Naive thymus-derived CD8-positive, alpha-beta T cell (primary cell): ENCODE measurements around the gene CBY2. TPM values are rescaled to one million over a fixed set of nuclear protein-coding genes. Genes with fewer than 3 reads are reported as not detected.
"Not testable (repeated sequence)": the region's sequence is repeated elsewhere in the genome, so short reads cannot be mapped to it uniquely, and the experiment has no call there.

Experiments
- ATAC-seq, 2 donors: fragments of 150-1000 bp; cut with Tn5 transposase in 1 of 2; sonication (Bioruptor Pico), chemical (Tn5 transposase) in 1 of 2; 1 replicate in 1 of 2; 2 replicates in 1 of 2; pipeline ENCODE4 v1.10.0; 2021; ENCODE audit warnings: mild to moderate bottlenecking in 2 of 2, moderate library complexity in 2 of 2
- POLR2A ChIA-PET: fragments of 350-600 bp; sonication (Branson Sonifier 250); formaldehyde crosslinking; loops from one replicate; lab custom pipeline; 2021; ENCODE audit warnings: antibody characterized with exemption; lab: Charles Lee
- DNase-seq, 10 donors: peaks; one replicate each; pipeline versions ENCODE4 v3.0.0 to v3.0.0-alpha.2; 2020 to 2022
- H3K27ac Mint-ChIP-seq, 10 donors: one replicate each; pipeline ENCODE4 v1.8.0; 2020 to 2022; ENCODE audit warnings: mild to moderate bottlenecking in 10 of 10, mixed read lengths in 10 of 10, moderate library complexity in 4 of 10, inconsistent platforms in 1 of 10
- H3K27me3 Mint-ChIP-seq, 5 donors: one replicate each; pipeline ENCODE4 v1.8.0; 2021 to 2022; ENCODE audit warnings: mixed read lengths in 5 of 5
- H3K36me3 Mint-ChIP-seq, 3 donors: one replicate each; pipeline ENCODE4 v1.8.0; 2020 to 2022; ENCODE audit warnings: mixed read lengths in 3 of 3, mild to moderate bottlenecking in 2 of 3, inconsistent platforms in 1 of 3
- H3K4me1 Mint-ChIP-seq, 4 donors: one replicate each; pipeline ENCODE4 v1.8.0; 2021 to 2022; ENCODE audit warnings: mixed read lengths in 4 of 4
- H3K4me3 Mint-ChIP-seq, 10 donors: one replicate each; pipeline ENCODE4 v1.8.0; 2020 to 2022; ENCODE audit warnings: mild to moderate bottlenecking in 10 of 10, mixed read lengths in 10 of 10, moderate library complexity in 6 of 10, inconsistent platforms in 1 of 10
- H3K9me3 Mint-ChIP-seq, 9 donors: one replicate each; pipeline ENCODE4 v1.8.0; 2020 to 2022; ENCODE audit warnings: mixed read lengths in 9 of 9, mild to moderate bottlenecking in 3 of 9, inconsistent platforms in 1 of 9, moderate library complexity in 1 of 9
- polyA plus RNA-seq, 3 donors: library from polyadenylated mRNA; unstranded; fragments of 300-500 nt; fragmentation: Illumina TruSeq; gene quantifications; one replicate each; pipeline ENCODE4 v1.2.3, GENCODE V29; 2021
- total RNA-seq, 8 experiments: library from RNA in 2 of 8; stranded (reverse) in 2 of 8; gene quantifications; one replicate each; pipeline ENCODE4 v1.2.3 and lab custom pipeline; 2021 to 2026

The CBY2 gene
- total and polyA plus RNA-seq, 5 experiments from 2014 or later = not detected

GRCh38 chr13:45757589-45757988 is 55.5 kb downstream of the CBY2 start:
- H3K4me1 Mint-ChIP-seq, POLR2A ChIA-PET, ATAC-seq, H3K27me3 Mint-ChIP-seq, DNase-seq, H3K4me3 Mint-ChIP-seq, H3K27ac Mint-ChIP-seq: not testable (repeated sequence)
- Mint-ChIP-seq H3K36me3 (peaks cover 0 to 14% (median 9%) of the 10 kb centered on the region in 3 donors), H3K9me3 (peaks cover 3 to 23% (median 14%) of the 10 kb centered on the region in 9 donors)

GRCh38 chr13:45763419-45763818 is 61.3 kb downstream of the CBY2 start:
- Mint-ChIP-seq H3K27me3 (peaks cover 1 to 13% (median 6%) of the 10 kb centered on the region in 5 donors), H3K4me3 (no peak overlapping the region), H3K9me3 (peaks cover 0 to 6% (median 3%) of the 10 kb centered on the region in 9 donors), H3K4me1 (peaks cover 1 to 6% (median 2%) of the 10 kb centered on the region in 4 donors), H3K36me3 (no peaks in the 10 kb centered on the region), H3K27ac (no peak overlapping the region)
- no peak for ATAC-seq
- DNase-seq = no peak
- POLR2A ChIA-PET = no interaction called here

Other genes starting within 250 kb of the CBY2 start
- 10 to 100 TPM; 45.8 to 48.9 TPM for gene COG3, start 237.4 kb upstream of the CBY2 start, total RNA-seq
- 10 to 100 TPM; 22.2 to 29.9 (median 27.4) TPM for gene COG3, start 237.4 kb upstream of the CBY2 start, polyA plus RNA-seq
- gene ERICH6B, start 86.6 kb upstream of the CBY2 start, total RNA-seq = not detected
- not detected for gene ERICH6B, start 86.6 kb upstream of the CBY2 start, polyA plus RNA-seq
- 1 to 10 TPM; 3.7 to 3.9 TPM for gene SIAH3, start 149.4 kb downstream of the CBY2 start, total RNA-seq
- gene SIAH3, start 149.4 kb downstream of the CBY2 start, polyA plus RNA-seq = under 1 TPM in 1 of 3 donors, not detected in 2; 0.06 TPM